Sigmoid colon (tissue), 4 donors: ENCODE data around the gene PPP1R1A.

Experiments used
- EP300 ChIP-seq, 4 donors: sonication (generic); formaldehyde crosslinking; IDR thresholded peaks; one replicate each; pipeline ENCODE4 v1.6.1; 2017; ENCODE audit warnings: antibody characterized with exemption in 4 of 4
- POLR2A ChIP-seq, 2 donors: fragments of 450-650 bp; IDR thresholded peaks; one replicate each; pipeline ENCODE4 v1.6.1; 2016; ENCODE audit warnings: antibody characterized with exemption in 2 of 2, mild to moderate bottlenecking in 2 of 2, moderate library complexity in 2 of 2
- POLR2AphosphoS5 ChIP-seq, 4 donors: sonication (generic); formaldehyde crosslinking; IDR thresholded peaks; one replicate each; pipeline ENCODE4 v1.6.1; 2017; ENCODE audit warnings: antibody characterized with exemption in 4 of 4
- TF ChIP-seq, protein P1 (sequence below), 4 experiments: fragments of 450-650 bp in 3 of 4; fragments of 200-600 bp in 1 of 4; IDR thresholded peaks; one replicate each; pipeline ENCODE4 v1.5.1; 2016 to 2019; ENCODE audit warnings: antibody characterized with exemption in 4 of 4, mild to moderate bottlenecking in 3 of 4, moderate library complexity in 2 of 4

DNA sequence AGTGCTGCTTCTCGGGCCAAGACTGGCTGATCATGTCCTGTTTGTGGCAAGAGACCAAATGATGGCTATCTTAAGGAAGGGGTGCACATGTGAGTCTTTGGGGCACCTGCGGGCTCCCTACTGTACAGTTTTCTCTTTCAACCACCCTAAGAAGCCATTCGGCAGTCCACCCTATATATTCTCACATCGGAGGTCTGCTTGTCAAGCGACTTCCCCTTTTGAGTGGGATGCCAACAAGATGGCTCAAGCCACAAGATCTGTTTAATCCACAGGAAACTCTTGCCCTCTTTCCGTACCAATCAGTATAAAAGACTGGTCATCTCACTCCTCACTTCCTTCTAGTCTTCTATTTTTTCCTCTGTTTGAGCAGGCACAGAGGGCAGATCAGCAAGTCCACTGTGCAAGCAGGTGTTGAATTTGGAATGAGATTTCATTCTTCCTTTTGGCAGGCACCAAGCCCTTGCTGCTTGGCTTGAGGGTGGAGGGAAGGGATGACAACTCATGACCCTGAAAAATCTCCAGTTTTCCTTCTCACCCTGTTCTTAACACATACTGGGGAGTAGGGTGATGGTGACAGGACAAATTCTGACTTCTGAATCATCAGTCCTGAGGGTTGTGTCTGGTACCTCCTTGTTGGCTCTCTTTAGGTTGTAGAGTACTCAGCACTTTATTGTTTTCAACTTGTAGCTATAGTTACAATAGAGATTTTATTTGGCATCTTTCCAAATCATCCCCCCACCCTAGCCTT lies 28.6 kb upstream of the PPP1R1A start:
- TF ChIP-seq, protein P1, sequence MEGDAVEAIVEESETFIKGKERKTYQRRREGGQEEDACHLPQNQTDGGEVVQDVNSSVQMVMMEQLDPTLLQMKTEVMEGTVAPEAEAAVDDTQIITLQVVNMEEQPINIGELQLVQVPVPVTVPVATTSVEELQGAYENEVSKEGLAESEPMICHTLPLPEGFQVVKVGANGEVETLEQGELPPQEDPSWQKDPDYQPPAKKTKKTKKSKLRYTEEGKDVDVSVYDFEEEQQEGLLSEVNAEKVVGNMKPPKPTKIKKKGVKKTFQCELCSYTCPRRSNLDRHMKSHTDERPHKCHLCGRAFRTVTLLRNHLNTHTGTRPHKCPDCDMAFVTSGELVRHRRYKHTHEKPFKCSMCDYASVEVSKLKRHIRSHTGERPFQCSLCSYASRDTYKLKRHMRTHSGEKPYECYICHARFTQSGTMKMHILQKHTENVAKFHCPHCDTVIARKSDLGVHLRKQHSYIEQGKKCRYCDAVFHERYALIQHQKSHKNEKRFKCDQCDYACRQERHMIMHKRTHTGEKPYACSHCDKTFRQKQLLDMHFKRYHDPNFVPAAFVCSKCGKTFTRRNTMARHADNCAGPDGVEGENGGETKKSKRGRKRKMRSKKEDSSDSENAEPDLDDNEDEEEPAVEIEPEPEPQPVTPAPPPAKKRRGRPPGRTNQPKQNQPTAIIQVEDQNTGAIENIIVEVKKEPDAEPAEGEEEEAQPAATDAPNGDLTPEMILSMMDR (IDR thresholded peaks at IDR 0.05), result no peak
- TF ChIP-seq POLR2A (IDR thresholded peaks at IDR 0.05), result no peak
- no peak for TF ChIP-seq POLR2AphosphoS5 (IDR thresholded peaks at IDR 0.05)
- no peak for TF ChIP-seq EP300 (IDR thresholded peaks at IDR 0.05)
